Common myeloid progenitor, CD34-positive (primary cell): Measurements from ENCODE around the gene HNRNPLL.

ENCODE experiments used
- CTCF ChIA-PET: fragments of 350-600 bp; sonication (Branson Sonifier 250); formaldehyde crosslinking; loops from one replicate; lab custom pipeline; 2021; ENCODE audit warnings: antibody characterized with exemption; lab: Charles Lee
- POLR2A ChIA-PET: fragments of 350-600 bp; sonication (Branson Sonifier 250); formaldehyde crosslinking; loops from one replicate; lab custom pipeline; 2021; ENCODE audit warnings: antibody characterized with exemption; lab: Charles Lee
- DNase-seq, 3 donors: peaks; one replicate each; pipeline versions ENCODE4 v3.0.0 to v3.0.0-alpha.2; 2013
- H3K27ac ChIP-seq, 2 experiments: 1 replicate in 1 of 2; 2 replicates in 1 of 2; pipeline ENCODE4 v1.7.0; 2013; ENCODE audit warnings: inconsistent platforms in 2 of 2, low read length in 2 of 2, mild to moderate bottlenecking in 2 of 2, low read depth in 1 of 2, moderate library complexity in 1 of 2; ENCODE audit not compliant: severe bottlenecking in 2 of 2, insufficient read depth in 1 of 2, poor library complexity in 1 of 2
- H3K27me3 ChIP-seq, 5 experiments: replicated peaks in 2 of 5; 1 replicate in 3 of 5; 2 replicates in 2 of 5; pipeline versions ENCODE4 v1.6.1 to v1.7.0; 2013; ENCODE audit warnings: low read length in 4 of 5, mild to moderate bottlenecking in 2 of 5, moderate library complexity in 2 of 5, inconsistent platforms in 1 of 5; ENCODE audit not compliant: insufficient read depth in 5 of 5, control insufficient read depth in 4 of 5
- H3K36me3 ChIP-seq, 4 experiments: 1 replicate in 2 of 4; 2 replicates in 2 of 4; pipeline versions ENCODE4 v1.6.1 to v1.7.0; 2013; ENCODE audit warnings: low read length in 3 of 4, control low read depth in 1 of 4, mild to moderate bottlenecking in 1 of 4; ENCODE audit not compliant: control insufficient read depth in 4 of 4, insufficient read depth in 4 of 4
- H3K4me1 ChIP-seq, 4 experiments: 1 replicate in 3 of 4; 2 replicates in 1 of 4; pipeline versions ENCODE4 v1.6.1 to v1.7.1; 2013; ENCODE audit warnings: low read length in 3 of 4, mild to moderate bottlenecking in 3 of 4, control low read depth in 1 of 4, inconsistent platforms in 1 of 4, moderate library complexity in 1 of 4; ENCODE audit not compliant: control insufficient read depth in 4 of 4, insufficient read depth in 4 of 4; ENCODE audit errors: control extremely low read depth in 1 of 4
- H3K4me3 ChIP-seq, 7 experiments: 1 replicate in 4 of 7; 2 replicates in 3 of 7; pipeline versions ENCODE4 v1.5.1 to v1.7.0; 2013; ENCODE audit warnings: mild to moderate bottlenecking in 7 of 7, low read length in 6 of 7, moderate library complexity in 6 of 7, inconsistent platforms in 2 of 7, low read depth in 2 of 7, control low read depth in 1 of 7; ENCODE audit not compliant: insufficient read depth in 4 of 7, control insufficient read depth in 1 of 7; ENCODE audit errors: extremely low read depth in 1 of 7
- H3K9me3 ChIP-seq, 5 experiments: 1 replicate in 4 of 5; 2 replicates in 1 of 5; pipeline versions ENCODE4 v1.6.1 to v1.7.1; 2013; ENCODE audit warnings: low read length in 4 of 5, mild to moderate bottlenecking in 2 of 5, inconsistent platforms in 1 of 5, low read depth in 1 of 5, moderate library complexity in 1 of 5; ENCODE audit not compliant: control insufficient read depth in 4 of 5, insufficient read depth in 2 of 5; ENCODE audit errors: control extremely low read depth in 1 of 5
- WGBS: methylation state at CpG from one replicate; pipeline ENCODE4 v1.1.5; 2013; ENCODE audit not compliant: insufficient coverage; 5-methylcytosine and 5-hydroxymethylcytosine counted together

Gene HNRNPLL

GRCh38 chr2:38535744-38536506, 66.8 kb downstream of the HNRNPLL start:
- no peaks in the 10 kb centered on the region for H3K36me3 ChIP-seq
- no peak overlapping the region for H3K27ac ChIP-seq
- ChIA-PET CTCF (interaction anchor here (0.7 to 5.7 kb wide), 17 partner anchors 12 to 242 kb away, joined by 3 to 35 read pairs (median 3); no protein-coding TSS in a partner anchor), POLR2A (no interaction called here)
- under 1% methylated on average over 47 of the region's 53 CpGs for WGBS
- peak; percentile 67 to 79 (median 78) for DNase-seq
- no peaks in the 10 kb centered on the region for H3K9me3 ChIP-seq
- H3K27me3 ChIP-seq = peaks cover 0 to 14% (median 8%) of the 10 kb centered on the region in 5 experiments
- peak overlapping the region; percentile 31 to 82 (median 57) for H3K4me3 ChIP-seq
- peaks cover 0 to 8% (median 4%) of the 10 kb centered on the region in 4 experiments for H3K4me1 ChIP-seq

- peak overlapping the region in 3 of 7 experiments; percentile 51 to 82 (median 66) for H3K4me3 ChIP-seq
- CTCF ChIA-PET = interaction anchor here (0.6 to 5.7 kb wide), 14 partner anchors 11 to 458 kb away, joined by 3 to 35 read pairs (median 3); no protein-coding TSS in a partner anchor
- no peaks in the 10 kb centered on the region for H3K36me3 ChIP-seq
- 82% methylated on average over 10 of the region's 11 CpGs for WGBS
- peaks cover 0 to 8% (median 4%) of the 10 kb centered on the region in 4 experiments for H3K4me1 ChIP-seq
- H3K27me3 ChIP-seq = peaks cover 0 to 14% (median 8%) of the 10 kb centered on the region in 5 experiments
- DNase-seq = no peak
- H3K27ac ChIP-seq = no peak overlapping the region
- POLR2A ChIA-PET = no interaction called here
- H3K9me3 ChIP-seq = no peaks in the 10 kb centered on the region
These were observed 67.4 kb downstream of the HNRNPLL start for GRCh38 chr2:38535404-38535743.

GRCh38 chr2:38534746-38535403, 67.9 kb downstream of the HNRNPLL start:
- peaks cover 0 to 8% (median 4%) of the 10 kb centered on the region in 4 experiments for H3K4me1 ChIP-seq
- H3K4me3 ChIP-seq = no peak overlapping the region
- no peak for DNase-seq
- H3K27me3 ChIP-seq = peaks cover 0 to 14% (median 8%) of the 10 kb centered on the region in 5 experiments
- no peaks in the 10 kb centered on the region for H3K9me3 ChIP-seq
- POLR2A ChIA-PET = no interaction called here
- 94% methylated on average over 15 of the region's 16 CpGs for WGBS
- CTCF ChIA-PET = interaction anchor here (0.6 to 5.7 kb wide), 12 partner anchors 13 to 457 kb away, joined by 3 to 35 read pairs (median 4); no protein-coding TSS in a partner anchor
- H3K27ac ChIP-seq = no peak overlapping the region
- H3K36me3 ChIP-seq = no peaks in the 10 kb centered on the region

GRCh38 chr2:38533757-38534545, 68.8 kb downstream of the HNRNPLL start:
- CTCF ChIA-PET = interaction anchor here (0.9 to 5.7 kb wide), 7 partner anchors 8 to 209 kb away, joined by 3 to 35 read pairs (median 6); no protein-coding TSS in a partner anchor

GRCh38 chr2:38533180-38533579, 69.5 kb downstream of the HNRNPLL start:
- 91% methylated on average over 9 of the region's 9 CpGs for WGBS

More at GRCh38 chr2:38533757-38534545, 68.8 kb downstream of the HNRNPLL start:
- no peak for DNase-seq
- no peaks in the 10 kb centered on the region for H3K36me3 ChIP-seq
- H3K4me3 ChIP-seq = no peak overlapping the region
- POLR2A ChIA-PET = no interaction called here
- no peaks in the 10 kb centered on the region for H3K9me3 ChIP-seq
- peaks cover 0 to 8% (median 4%) of the 10 kb centered on the region in 4 experiments for H3K4me1 ChIP-seq
- no peak overlapping the region for H3K27ac ChIP-seq
- peaks cover 0 to 16% (median 13%) of the 10 kb centered on the region in 5 experiments for H3K27me3 ChIP-seq
- WGBS = 89% methylated on average over 3 of the region's 10 CpGs

GRCh38 chr2:38532366-38532765, 70.4 kb downstream of the HNRNPLL start:
- DNase-seq = no peak
- ChIA-PET POLR2A (interaction anchor here (0.6 kb wide), 1 partner anchor 156 kb away, joined by 3 read pairs; no protein-coding TSS in a partner anchor), CTCF (interaction anchor here (1.1 to 5.7 kb wide), 4 partner anchors 8 to 210 kb away, joined by 3 to 35 read pairs (median 7); no protein-coding TSS in a partner anchor)
- Histone ChIP-seq H3K27me3 (peaks cover 0 to 29% (median 19%) of the 10 kb centered on the region in 5 experiments), H3K4me3 (no peak overlapping the region), H3K27ac (no peak overlapping the region), H3K4me1 (peaks cover 0 to 13% (median 7%) of the 10 kb centered on the region in 4 experiments), H3K9me3 (no peaks in the 10 kb centered on the region), H3K36me3 (no peaks in the 10 kb centered on the region)
- 96% methylated on average over 2 of the region's 2 CpGs for WGBS

More at GRCh38 chr2:38533180-38533579, 69.5 kb downstream of the HNRNPLL start:
- Histone ChIP-seq H3K36me3 (no peaks in the 10 kb centered on the region), H3K27me3 (peaks cover 0 to 22% (median 14%) of the 10 kb centered on the region in 5 experiments), H3K27ac (no peak overlapping the region), H3K4me3 (no peak overlapping the region), H3K9me3 (no peaks in the 10 kb centered on the region), H3K4me1 (peaks cover 0 to 9% (median 6%) of the 10 kb centered on the region in 4 experiments)
- ChIA-PET CTCF (interaction anchor here (0.9 to 5.7 kb wide), 7 partner anchors 8 to 210 kb away, joined by 3 to 35 read pairs (median 6); no protein-coding TSS in a partner anchor), POLR2A (no interaction called here)
- no peak for DNase-seq
